T-helper 2 cell treated with Interferon-gamma antibody and Interleukin-4, amounts not matched to agents 100 ng/mL and 5 ng/mL, for 36 hours (primary cell): ENCODE data around the gene MYL4. TPM values are rescaled to one million over a fixed set of nuclear protein-coding genes. Genes with fewer than 3 reads are reported as not detected.
"Not testable (repeated sequence)": the region's sequence is repeated elsewhere in the genome, so short reads cannot be mapped to it uniquely, and the experiment has no call there.

ENCODE experiments used
- intact Hi-C: fragments of 100-400 bp; cut with micrococcal nuclease; formaldehyde crosslinking; loops from one replicate; pipeline ENCODE4 v1.15.1; 2023
- total RNA-seq: library from RNA; stranded (reverse); gene quantifications from 2 replicates; pipeline ENCODE4 v1.2.3, GENCODE V29; 2022

The MYL4 gene
- total RNA-seq, 1 donor from 2014 or later: not detected

DNA sequence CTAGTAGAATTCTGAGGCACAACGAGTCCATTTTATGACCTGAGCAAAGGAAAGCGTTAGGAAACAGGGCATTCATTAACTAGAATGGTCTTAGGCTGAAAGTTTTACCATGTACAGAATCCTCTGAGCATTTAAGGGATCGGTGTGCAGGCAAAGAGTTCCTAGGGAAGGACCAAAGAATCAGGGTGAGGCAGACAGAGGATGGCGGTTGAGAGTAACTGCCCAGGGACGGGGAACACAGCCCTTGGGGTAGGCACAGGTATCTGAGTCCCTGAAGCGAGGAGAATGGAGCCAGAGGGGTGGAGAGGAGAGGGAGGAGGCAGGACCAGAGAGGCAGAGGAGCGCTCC is 30.4 kb downstream of the MYL4 start:
- intact Hi-C loops: no loop called here

DNA sequence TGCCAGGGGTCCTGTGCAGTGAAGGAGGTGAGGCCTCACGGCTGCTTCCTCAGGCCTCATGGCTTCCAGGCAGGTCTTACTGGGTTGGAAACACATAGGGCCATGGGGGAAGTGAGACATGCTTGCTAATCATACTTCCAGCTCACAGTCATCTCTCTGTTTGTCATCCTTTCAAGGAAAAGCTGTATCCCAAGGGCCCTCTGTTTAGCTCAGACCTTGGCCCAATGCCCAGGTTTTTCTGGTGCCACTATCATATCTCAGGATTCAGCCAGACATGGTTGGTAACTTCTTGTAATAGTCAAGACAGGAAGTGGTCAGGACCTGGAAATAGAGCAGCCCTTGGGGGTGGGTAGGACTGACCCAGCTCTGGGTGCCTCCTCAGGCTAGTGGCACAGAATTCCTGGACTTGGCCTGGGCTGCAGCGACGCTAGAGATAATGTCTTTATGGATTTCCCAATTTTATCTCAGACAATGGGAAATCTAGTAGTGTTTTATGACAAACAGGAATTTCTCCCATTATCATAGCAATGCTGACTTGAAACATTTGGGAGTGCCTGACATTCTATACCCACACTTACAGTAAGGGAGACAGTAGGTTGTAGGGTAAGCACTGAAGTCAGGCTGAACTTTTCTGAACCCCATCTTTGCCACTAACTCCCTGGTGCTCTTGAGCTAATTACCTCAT is 31.0 kb downstream of the MYL4 start:
- intact Hi-C loops: no loop called here

DNA sequence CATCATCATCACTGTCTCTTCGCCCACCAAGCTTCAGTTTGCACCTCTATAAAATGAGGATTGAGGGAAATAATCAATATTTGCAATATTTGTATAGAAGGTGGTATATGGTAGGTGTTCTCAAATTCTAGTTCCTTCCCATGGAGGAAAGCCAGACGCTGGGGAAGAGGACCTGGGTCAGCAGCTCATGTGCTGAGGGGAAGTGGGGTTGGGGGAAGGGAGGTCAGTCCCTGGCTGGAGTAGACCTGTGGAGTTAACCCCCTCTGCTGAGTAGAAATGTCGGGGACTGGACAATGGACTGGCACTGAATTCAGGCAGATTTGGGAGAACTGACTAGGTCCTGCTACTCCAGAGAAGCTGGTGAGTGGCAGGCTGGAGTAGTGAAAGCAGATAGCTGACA is 31.7 kb downstream of the MYL4 start:
- intact Hi-C loops: no loop called here

DNA sequence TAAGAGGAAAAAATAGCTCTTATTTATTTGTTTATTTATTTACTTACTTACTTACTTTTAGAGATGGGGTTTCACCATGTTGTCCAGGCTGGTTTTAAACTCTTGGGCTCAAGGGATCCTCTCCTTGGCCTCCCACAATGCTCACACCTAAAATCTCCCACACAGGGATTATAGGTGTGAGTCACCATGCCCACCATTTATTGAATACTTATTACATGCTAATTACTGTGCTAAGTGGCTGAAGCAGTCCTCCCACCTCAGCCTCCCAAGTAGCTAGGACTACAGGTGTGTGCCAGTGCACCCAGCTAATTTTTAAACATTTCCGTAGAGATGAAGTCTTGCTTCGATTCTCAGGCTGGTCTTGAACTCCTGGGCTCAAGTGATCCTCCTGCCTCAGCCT is 33.5 kb downstream of the MYL4 start:
- intact Hi-C loops: no loop called here

DNA sequence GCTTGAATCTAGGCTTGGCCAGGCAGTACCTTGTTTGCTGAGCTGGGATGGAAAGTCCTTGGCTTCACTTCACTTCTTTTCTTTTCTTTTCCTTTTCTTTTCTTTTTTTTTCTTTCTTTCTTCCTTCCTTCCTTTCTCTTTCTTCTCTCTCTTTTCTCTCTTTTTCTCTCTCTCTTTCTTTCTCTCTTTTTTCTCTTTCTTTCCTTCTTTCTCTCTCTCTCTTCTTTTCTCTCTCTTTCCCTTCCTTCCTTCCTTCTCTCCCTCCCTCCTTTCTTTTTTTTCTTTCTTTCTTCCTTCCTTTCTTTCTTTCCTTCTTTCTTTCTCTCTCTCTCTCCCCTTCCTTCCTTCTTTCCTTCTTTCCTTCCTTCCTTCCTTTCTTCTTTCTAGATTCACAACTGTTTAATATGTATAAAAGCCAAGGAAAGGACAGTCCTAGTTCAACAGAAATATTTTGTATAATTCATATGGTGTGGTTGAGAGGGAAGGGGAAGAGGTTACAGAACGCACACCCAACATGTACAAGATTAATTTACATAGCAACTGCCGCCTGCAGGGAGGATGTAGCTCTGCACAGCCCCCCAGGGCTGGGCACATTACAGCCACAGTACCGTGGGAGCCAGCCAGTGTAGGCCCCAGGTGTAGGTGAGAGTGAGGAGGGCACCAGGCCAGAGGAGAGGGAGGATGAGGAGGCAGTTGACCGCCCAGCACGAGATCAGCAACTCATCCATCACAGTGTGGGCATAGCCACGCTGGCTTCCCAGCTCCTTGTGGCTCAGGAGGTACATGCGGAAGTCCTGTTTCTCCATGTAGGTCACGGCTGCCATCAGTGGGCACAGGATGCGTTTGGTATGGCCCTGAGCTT is 34.8 kb downstream of the MYL4 start:
- intact Hi-C loops: no loop called here

DNA sequence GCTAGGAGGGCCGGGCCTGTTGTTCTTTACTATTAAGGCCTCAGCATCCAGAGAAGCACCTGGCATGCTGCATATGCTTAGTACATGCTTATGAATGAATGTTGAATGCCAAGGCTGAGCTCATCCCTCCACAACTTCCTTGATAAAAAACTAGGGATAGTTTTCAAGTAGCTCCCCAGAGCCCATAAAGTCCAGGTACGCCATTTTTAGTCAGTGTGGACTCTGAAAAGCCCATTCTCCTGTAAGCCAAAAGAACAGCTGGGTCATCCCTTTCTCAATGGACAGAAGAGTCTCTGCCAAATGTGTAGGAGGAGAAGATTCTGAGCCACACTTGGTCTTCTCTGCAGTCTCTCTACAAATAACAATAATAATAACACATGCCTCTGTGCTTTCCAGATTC is 35.5 kb downstream of the MYL4 start:
- intact Hi-C loops: no loop called here

DNA sequence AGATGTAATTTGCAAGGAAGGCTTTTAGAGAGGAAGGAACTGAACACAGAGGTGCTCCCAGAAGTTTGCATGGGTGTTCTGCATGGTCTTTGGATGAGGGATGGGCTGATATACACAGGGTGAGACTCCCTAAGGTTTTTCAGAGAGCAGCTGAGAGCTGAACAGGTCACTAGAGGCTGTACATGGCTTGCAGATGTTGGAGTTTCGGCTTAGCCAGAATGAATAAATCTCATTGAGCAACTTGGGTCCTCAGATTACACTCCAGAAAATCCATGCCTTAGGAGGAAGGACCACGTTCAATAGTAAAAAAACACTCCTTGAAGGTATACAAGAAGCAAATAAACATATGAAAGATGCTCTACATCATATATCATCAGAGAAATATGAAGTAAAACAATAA is 37.0 kb downstream of the MYL4 start:
- intact Hi-C loops: no loop called here

DNA sequence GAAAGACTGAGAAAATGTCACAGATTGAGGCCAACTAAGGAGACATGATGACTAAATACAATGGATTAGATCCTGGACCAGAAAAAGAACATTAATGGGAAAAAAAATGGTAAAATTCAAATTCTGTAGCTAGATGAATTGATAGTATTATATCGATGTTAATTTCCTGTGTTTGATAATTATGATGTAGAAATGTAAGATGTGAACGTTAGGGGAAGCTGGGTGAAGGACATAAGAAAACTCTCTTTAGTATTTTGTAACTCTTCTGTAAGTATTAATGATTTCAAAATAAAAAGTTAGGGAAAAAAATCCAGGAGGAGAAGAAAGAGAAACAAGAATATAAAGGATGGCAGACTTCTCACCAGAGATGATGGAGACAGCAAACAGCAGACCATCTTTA is 41.7 kb downstream of the MYL4 start:
- intact Hi-C loops: no loop called here

DNA sequence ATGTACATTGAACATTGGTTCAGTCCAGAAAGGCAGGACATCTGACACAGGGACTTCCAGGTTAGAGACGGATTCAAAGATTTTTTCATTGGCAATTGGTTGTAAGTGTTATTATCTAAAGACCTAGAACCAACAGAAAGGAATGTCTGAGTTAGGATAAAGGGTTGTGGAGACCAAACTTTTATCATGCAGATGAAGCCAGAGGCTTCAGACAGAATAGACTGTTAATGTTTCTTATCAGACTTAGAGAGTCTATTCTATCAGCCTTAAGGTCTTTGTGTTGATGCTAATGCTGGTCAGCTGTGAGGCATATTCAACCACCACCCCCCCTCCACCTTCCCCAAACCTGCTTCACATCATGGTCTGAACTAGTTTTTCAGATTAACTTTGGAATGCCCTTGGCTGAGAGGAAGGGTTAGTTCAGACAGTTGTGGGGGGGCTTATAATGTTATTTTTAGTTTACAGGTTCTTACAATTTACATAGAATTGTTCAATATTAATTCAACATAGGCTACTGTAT is 42.3 kb downstream of the MYL4 start:
- intact Hi-C loops: no loop called here

DNA sequence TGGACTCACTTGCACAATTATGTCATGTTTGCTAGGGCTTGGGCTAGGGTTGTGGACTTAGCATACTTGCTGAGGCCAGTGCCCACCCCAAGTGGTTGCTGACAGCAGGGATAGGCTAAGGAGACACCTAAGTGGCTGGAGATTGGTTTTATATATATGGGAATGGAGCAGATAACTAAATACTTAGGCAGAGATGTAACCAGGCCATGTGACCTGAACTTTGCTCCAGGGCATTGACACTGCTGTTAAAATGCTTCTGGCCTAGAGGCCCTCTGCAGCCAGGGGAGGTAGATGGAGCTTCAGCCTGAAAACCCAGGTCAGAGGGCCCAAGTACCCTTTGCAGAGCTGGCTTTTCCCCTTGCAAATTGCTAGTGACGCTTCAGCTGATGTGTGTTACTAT is 43.1 kb downstream of the MYL4 start:
- intact Hi-C loops: no loop called here

DNA sequence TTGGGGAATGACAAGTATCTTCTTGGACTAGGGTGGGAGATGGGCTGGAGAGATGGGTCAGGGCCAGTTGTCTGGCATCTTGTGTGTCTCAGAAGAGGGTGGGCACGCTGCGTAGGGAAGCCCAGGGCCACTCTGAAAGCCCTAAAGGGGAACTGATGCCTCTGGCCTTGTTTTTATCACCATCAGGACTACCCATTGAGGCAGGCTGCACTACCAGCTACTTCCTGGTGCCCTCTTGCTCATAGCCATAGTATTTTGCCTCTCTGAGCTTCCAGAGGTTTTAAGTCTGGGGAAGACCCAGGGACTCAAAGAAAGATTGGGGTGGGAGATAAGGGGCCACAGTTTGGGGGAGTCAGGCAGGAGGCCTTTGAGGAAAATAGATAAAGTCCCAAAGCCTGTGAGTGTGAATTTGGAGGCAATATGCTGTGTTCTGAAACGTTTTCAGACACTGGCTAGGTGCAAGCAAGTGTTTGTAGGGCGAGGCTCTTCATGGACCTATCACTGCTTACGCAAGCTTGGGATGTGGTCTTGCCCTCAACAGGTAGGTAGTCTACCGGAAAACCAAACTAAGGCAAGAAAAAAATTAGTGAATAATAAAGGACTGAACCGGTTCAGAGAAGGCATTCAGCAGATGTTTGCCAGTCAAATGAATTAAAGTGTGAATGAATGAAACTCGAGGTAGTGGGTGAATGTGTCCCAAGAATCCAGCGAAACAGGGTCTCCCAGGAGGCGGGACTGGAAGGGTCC is 43.8 kb downstream of the MYL4 start:
- intact Hi-C loops: no loop called here

DNA sequence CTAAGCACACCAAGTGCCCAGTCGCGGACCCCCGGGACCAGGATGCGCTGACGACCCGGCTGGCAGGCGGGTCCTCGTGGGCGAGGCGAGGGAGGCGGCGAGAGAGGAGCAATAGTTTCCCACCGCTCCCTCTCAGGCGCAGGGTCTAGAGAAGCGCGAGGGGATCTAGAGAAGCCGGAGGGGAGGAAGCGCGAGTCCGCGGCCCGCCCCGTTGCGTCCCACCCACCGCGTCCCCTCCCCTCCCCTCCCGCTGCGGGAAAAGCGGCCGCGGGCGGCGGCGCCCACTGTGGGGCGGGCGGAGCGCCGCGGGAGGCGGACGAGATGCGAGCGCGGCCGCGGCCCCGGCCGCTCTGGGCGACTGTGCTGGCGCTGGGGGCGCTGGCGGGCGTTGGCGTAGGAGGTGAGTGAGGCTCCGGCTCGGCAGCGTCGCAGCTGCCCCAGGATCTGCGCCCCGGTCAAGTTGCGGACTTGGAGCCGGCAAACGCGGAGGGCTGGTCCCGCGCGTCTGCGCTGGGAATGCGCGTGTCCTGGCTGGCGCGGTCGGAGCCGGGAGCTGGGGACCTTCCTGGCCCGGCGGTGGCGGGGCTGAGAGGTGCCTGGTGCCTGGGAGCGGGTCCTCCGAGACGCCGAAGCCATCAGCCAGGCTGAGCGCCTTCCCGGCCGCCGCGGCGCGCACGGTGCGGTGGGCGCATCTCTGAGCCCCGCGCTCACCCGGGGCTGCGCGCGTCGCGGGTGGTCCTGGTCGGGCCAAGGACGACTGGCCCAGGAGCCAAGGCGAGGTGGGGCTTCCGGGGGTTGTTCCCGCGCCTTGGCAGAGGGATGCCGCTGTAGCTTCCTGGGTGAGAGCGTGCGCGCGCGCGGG is 44.6 kb downstream of the MYL4 start, which contains the start of gene ITGB3:
Gene ITGB3 (plus strand): TSS at position 287 of the 862 bp plus-strand sequence. CDS start 35 bp downstream, at position 322.
- intact Hi-C loops: no loop called here

DNA sequence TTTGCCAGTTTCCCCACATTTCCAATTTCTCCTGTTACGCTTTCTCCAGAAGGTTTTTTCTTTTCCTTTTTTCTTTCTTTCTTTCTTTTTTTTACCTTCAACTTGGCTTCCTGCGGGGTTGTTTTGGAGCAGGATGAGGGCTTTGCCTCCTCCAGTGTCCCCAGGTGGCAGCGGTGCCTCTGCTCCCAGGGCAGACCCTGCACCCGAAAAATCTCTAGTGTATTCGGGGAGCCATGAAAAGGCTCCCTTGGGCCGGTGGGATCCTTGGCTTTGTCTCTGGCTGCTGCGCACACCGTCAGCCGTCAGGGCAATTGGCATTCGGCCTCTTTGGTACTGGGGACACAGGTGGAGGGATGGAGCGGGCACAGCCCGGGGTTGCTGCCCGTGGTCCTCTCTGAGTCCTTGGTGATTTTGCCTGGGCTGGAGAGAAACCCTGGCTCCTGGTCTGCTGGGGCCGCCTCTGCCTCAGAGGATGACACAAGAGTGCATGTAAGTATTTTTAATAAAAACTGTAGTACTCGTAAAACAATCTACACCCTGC is 45.3 kb downstream of the MYL4 start:
- intact Hi-C loops: no loop called here

DNA sequence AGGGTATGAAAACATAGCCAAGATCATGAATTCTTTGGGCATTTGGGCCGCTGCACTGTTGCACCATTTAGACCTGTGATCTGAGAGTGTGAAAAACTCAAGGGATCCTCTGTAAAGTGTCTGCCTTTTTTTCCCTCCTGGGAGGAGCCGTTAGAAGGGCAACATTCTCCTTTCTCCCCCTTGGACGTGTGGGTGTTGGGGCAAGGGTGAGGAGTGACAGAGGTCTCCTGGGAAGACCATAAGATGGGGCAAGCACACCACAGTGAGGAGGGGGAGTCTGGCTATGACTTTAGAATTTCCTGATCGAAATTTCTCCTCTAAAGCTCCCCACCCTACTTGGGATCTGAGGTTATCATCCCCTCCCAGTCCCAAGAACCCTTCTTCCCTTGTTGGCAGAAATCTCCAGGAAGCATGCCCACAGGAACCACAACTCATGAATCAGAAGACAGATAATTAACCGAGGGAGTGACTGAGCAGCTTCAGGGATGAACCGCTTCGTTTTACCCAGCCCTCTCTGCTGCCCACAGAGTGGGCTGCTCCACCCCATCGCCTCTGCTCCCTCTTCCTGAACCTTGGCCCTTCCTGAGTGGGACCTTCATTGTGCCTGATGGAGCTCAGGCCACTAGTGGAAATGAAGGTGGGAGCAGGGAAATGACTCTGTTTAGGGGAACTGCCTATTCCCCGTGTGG is 48.6 kb downstream of the MYL4 start:
- intact Hi-C loops: no loop called here

DNA sequence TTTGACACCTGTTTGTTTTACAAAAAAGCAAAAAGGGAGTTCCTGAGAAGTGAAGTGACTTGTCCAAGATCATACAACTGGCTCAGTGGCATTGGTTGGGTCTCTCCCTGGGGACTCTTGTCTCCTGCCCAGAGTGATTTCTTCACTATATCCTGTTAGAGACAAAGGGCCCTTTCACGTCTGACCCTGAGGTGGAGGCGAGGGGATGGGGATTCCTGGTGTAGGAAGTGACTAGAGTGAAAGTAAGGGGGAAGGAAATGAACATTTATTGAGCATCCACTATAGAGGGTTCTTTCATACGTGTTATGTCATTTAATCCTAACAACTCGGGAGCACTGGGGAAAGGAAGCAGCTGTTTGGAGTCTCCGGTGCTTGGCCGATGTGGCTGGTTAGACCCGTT is 53.4 kb downstream of the MYL4 start:
- intact Hi-C loops: no loop called here

DNA sequence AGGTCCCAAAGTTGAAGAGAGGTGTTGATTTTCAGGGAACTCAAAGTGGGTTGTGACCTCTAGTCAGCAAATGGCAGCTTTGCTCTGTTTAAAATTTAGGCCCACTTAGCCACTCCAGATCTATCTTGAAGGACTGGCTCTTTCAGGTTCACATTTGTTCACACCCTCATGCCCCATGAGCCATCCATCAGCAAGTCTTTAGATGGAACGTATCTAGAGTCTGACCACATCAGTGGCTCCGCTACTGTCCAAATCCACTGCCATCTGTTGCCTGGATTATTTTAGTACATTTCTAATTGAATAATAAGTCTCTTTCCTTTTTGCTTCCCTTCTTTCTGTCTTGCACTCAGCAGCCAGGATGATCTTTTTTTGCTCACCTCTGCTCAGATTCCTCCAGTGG is 55.0 kb downstream of the MYL4 start:
- intact Hi-C loops: no loop called here

DNA sequence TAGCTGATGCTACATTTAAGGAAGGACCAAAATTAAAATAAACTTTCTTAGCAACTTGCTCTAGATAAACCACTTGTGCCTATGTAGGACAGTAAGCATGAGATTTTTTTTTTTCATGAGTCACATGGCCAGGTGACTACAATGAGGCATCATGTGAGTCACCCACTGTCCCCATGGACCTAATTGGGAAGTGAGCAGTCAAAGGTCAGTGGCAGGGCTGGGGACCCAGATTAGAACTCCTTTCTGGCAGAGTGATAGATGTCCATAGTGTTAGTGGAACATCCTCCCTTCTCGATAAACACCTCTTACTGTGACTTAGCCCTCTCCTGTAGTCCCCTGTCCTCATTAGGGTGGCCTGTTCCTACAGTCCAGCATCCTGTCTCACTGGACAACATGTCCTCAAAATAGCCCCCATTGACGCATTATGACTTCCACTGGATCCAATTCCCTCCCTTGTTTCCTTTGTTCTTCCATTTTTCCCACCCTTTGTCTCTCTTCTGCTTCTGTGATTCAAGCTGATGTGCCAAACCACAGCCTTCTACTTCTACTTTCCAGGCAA is 56.9 kb downstream of the MYL4 start:
- intact Hi-C loops: no loop called here

DNA sequence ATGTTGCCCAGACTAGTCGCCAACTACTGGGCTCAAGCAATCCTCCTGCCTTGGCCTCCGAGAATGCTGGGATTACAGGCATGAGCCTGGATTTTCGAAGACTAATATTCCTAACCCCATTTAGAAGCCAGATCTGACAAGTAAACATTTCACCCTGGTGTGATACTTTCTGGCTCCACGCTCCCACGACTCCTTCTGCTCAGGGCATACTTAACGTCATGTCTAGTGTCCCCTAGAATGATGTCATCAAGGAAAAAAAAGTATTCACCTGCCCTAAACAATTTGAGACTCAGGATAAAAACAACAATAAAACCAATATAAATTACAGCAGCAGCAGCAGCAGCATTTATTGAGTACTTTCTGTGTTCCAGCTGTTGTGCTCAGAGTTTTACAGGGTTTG is 57.6 kb downstream of the MYL4 start:
- intact Hi-C loops: no loop called here

DNA sequence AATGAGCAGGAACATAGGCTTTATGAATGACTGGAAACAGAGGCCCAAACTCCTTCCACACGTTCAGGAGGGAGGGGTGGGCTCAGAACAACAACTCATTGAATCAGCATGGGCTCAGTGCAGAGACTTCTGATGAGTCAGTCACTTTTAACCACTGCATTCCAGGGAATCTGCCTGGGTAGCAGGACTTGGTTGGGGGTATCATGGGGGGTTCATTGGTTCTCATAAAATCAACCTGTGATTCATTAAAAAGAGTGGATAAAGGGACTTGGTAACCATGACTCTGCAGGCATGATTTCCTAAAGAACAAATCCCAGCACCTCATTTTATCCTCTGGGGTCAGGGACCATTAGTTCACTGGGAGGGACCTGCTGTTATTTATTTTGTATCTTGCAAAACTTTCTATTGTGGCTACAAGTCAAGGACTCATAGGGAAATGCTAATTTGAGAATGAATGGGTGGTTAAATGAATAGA is 58.2 kb downstream of the MYL4 start:
- intact Hi-C loops: no loop called here

DNA sequence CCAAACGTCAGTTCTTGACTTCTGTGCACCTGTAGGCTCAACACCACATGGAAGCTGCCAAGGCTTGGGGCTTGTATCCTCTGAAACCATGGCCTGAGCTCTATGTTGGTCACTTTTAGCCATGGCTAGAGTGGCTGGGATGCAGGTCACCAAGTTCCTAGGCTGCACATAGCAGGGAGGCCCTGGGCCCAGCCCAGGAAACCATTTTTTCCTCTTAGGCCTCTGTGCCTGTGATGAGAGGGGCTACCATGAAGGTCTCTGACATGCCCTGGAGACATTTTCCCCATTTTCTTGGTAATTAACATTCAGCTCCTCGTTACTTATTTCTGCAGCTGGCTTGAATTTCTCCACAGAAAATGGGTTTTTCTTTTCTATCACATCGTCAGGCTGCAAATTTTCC is 59.8 kb downstream of the MYL4 start:
- intact Hi-C loops: not testable (repeated sequence)
